ENCODE results near the gene DDIT4.
"Not testable (repeated sequence)": the region's sequence is repeated elsewhere in the genome, so short reads cannot be mapped to it uniquely, and the experiment has no call there.

DDIT4 gene

DNA sequence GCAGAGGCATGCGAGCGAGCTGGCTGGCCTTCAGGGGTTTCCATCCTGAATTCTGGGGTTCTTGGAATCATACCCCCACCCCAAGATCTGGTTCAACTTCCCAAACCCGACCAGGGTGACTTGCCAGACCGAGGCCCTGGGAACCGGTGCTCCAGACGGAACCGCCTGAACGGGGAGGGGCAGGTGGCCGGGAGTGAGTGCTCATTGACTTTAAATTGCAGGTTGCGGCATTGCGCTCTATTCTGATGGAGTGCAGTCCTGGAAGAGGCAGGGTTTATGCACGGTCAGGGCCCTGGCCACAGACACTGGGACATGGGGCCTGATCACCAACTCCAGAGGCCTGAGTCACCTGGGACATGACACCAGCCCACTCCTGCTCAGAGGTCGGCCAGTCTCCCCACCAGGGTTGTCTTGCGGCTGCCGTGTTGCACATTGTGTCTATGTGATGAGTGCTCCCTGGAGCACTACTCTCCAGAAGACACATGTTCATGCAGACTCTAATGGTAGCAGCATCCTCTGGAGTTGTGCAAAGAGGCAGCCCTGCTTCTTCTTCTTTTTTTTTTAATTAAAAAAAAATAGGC lies 5.8 kb upstream of the DDIT4 start:
- DNase-seq, result no peak

DNA sequence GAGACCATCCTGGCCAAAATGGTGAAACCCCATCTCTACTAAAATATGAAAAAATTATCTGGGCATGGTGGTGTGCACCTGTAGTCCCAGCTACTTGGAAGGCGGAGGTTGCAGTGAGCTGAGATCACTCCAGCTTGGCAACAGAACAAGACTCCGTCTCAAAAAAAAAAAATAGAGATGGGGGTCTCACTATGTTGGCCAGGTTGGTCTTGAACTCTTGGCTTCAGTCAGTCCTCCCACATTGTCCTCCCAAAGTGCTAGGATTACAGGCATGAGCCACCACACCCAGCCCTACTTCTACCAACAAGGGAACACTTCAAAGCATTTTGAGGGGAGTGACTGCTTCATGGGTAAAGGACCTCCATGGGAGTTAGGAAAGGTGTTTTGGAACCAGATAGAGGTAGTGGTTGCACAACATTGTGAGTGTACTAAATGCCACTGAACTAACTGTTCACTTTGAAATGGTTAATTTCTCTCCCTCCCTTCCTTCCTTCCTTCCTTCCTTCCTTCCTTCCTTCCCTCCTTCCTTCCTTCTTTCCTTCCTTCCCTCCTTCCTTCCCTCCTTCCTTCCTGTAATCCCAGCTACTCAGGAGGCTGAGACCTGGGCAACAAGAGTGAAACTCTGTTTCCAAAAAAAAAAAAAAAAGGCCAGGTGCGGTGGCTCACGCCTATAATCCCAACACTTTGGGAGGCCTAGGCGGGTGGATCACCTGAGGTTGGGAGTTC lies 5.1 kb upstream of the DDIT4 start:
- not testable (repeated sequence) for DNase-seq

DNA sequence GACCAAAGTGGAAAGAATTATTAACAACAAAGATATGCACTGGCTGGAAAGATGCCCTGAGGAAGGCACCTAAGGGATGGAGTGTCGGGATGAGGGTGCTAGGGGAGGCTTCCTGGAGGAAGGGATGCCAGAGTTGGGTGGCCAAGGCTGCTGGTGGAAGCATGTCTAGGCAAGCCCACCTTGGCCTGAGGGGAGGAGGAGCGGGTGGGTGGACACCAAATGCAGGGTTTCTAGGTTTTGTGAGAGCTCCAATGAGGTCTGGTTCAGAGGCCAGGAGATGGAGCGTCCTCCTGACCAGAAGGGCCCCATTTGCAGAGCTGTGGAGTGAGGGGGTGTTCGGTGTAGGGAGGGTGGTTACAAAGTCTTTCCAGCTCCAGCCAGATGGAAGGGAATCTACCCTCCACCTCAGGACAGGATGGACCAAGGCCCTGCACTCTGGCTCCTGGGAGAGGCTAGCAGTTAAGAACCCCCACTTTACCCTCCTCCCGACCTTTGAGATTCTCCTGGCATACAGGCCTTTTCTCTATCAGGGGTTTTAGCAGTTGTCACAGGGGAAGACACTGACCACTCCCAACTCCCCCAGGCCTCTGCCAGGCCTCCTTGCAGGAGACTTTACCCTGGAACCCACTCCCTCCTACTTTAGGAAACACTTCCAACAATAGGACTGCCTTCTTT lies 3.0 kb upstream of the DDIT4 start:
- DNase-seq, result no peak

DNA sequence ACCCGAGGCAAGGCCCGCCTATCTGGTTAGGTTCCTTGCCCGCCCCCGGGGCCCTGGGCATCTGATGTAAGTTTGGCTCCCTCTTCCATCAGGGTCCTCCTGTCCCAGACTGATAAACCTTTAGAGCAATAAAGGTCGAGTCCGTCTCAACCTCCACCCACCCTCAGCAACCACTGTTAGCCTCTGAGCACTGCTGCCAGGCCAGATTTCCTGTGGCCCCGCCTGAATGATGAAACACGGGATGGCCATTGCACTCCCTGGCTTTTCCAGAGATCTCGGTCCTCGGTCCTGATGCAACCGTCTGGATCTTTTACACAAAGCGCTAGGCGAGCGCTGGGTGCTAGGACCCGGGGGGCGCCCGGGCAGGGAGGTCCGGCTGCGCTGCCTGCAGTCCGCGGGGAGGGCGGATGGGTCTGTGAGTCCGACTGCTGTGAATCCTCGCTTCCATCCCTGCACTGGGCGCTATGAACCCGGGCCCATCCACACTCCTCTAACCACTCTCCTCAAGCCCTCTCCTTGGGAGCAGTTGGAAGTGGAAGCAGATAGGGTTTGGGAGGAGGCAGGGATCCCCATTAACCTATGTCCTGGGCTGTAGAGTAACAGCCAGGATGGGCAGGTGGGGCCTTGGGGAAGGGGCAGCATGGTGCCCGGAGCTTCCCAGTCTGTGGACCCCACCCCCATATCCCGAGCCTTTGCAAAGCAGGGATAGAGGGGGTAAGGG lies 875 bp upstream of the DDIT4 start:
- DNase-seq, result peak; percentile 77 to 84

GRCh38 chr10:72274213-72274729 lies 547 bp downstream of the DDIT4 start:
- DNase-seq, result no peak

DNA sequence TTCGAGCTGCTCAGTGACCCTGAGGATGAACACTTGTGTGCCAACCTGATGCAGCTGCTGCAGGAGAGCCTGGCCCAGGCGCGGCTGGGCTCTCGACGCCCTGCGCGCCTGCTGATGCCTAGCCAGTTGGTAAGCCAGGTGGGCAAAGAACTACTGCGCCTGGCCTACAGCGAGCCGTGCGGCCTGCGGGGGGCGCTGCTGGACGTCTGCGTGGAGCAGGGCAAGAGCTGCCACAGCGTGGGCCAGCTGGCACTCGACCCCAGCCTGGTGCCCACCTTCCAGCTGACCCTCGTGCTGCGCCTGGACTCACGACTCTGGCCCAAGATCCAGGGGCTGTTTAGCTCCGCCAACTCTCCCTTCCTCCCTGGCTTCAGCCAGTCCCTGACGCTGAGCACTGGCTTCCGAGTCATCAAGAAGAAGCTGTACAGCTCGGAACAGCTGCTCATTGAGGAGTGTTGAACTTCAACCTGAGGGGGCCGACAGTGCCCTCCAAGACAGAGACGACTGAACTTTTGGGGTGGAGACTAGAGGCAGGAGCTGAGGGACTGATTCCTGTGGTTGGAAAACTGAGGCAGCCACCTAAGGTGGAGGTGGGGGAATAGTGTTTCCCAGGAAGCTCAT lies 1.1 kb downstream of the DDIT4 start:
- peak; percentile 19 to 27 for DNase-seq

GRCh38 chr10:72275351-72276012 lies 1.8 kb downstream of the DDIT4 start:
- no peak for DNase-seq

- DNase-seq, result no peak
These were observed 2.3 kb downstream of the DDIT4 start for GRCh38 chr10:72276013-72276387.

- no peak for DNase-seq
These were observed 3.0 kb downstream of the DDIT4 start for GRCh38 chr10:72276421-72277339.

- no peak for DNase-seq
These were observed 3.7 kb downstream of the DDIT4 start for GRCh38 chr10:72277340-72277995.

DNA sequence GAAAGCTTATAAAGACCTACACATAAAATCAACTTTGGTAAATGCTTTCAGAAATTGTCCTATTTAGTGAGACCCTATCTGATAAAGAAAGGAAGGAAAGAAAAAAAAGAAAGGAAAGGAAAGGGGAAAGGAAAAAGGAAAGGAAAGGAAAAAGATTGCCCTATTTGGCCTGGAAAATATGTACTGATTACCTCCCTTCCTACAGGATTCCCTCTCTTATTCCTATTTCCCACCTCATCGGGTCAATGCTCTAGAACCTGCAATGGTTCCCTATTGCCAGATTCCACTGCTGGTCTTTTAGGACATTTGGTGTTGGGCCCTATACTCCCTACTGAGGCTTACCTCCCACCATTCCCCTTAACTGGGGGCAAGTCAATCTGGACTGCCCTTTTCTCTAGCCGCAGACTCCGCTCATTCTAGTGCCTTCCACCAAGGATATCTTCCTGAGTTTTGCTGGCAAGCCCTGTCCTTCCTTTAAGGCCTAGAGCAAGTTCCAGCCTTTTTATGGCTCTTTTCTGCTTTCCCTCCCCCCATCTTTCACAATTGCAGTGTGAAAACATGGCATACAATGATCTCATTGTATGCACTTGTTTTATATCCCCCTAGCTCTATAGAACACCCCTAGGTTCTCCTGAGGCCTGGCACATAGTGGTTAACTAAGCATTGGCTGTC lies 4.4 kb downstream of the DDIT4 start:
- no peak for DNase-seq

DNA sequence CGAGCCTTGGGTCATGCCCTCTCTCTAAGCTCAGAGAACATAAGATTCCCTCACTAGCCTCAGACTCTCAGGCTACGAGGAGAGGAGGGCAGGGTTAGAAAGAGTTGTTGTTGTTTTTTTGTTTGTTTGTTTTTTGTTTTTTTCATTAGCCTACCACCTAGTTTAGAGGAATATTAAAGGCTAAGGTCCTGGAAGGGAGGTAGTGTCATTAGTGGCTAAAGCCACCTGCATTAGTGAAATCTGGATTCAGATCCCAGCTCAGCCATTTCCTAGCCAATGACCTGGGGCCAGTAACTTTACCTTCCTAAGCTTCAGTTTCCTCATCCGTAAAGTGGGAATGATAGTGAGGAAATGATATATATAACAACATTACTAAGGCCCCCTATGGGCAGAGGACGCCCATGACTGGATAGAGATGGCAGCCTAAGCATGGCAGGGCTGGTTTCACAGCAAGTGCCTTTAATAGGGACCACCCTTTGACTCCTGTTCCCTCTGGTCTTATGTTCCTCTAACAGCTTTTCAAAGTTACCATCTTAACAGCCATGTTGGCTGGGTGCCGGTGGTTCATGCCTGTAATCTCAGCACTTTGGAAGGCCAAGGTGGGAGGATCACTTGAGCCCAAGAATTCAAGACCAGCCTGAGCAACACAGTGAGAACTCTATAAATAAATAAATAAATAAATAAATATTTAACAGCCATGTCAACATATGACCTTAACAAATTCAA lies 5.1 kb downstream of the DDIT4 start:
- DNase-seq, result no peak

DNA sequence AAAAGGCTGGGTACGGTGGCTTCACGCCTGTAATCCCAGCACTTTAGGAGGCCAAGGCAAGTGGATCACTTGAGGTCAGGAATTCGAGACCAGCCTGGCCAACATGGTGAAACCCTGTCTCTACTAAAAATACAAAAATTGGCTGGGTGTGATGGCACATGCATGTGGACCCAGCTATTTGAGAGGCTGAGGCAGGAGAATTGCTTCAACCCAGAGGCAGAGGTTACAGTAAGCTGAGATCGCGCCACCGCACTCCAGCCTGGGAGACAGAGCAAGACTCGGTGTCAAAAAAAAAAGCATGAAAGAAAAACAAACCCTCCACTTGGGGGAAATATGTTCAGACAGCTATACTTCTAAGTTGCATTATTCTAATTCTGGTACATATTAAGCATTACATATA lies 5.9 kb downstream of the DDIT4 start:
- DNase-seq, result not testable (repeated sequence)

- DNase-seq, result no peak
These were observed 9.4 kb downstream of the DDIT4 start for GRCh38 chr10:72283131-72283530.

DNA sequence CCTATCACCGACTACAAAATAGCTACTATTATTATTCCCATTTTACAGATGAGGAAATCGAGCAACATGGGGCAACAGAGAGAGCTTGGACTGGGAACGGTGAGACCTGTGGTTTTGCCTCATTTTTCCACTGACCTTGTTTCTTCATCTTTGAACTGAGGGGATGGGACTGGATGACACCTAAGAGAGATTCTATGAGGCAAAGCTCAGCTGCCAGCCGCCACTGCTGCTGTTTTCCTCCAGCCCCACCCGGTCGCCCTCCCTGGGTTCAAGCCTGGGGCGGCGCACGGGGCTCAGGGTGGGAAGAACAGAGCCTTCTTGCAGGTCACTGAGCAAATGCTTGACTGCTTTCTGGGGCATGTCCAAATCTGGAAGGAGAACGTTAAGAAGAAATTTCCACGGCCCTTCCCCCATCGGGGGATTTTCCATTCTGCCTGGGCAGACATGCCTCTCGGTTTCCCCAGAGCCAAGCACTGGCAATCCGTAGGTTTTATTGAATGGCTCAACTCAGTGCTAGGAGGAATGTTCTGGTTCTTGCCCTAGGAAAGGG lies 12.3 kb downstream of the DDIT4 start:
- DNase-seq, result no peak

DNA sequence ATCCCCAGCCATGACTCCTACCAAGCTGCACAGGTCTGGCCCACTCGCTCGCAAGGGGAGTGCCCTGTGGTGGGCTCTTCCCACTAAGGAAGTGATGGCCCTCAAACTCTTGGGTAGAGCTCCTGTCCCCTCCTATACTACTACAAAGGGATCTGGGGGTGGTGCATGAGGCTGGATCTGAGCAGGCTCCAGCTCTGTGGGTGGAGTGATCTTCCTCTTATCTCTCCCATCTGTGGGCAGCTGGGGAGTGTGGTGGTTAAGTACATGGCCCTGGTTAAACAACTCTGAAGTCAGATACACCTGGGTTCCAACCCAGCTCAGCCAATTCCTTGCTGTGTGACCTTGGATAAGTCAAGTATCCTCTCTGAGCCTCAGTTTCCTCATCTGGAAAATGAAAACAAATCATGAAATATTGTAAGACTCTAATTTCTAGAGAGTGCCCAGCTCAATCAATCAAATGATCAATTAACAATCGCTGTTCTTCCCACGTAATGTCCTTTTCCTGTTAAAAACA lies 17.4 kb downstream of the DDIT4 start:
- peak; percentile 52 to 78 for DNase-seq

- no peak for DNase-seq
These were observed 18.5 kb downstream of the DDIT4 start for GRCh38 chr10:72292223-72292691.

DNA sequence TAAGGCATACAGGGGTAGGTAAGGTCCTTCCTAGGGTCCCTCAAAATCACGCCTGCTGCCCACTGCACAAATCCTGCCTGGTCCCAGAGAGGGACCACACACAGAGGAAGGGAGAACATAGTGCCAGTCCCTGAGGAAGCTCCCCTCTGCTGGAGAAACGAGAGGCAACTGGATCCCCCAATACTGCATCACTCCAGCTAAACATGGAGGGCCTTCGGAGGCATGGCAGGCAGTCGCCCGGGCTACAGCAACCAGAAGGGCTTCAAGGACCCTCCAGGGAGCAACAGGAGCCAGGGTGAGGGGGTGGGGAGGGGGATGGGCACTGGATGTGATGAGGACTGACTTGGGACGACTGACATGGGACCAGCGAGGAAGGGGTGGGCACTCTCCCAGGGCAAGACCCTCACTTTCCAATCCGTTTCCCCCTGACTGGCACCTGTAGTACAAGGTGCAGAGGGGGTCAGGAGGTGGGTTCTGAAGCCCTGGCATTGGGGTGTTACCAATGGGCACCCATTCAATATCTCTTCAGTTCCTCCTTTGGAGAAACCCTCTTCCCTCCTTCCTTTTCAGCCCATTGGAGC lies 21.7 kb downstream of the DDIT4 start:
- DNase-seq, result no peak

Measured in inflammatory macrophage (primary cell).